Fibroblast of lung (primary cell): Measurements from ENCODE around the gene RNASE2. TPM values are rescaled to one million over a fixed set of nuclear protein-coding genes. Genes with fewer than 3 reads are reported as not detected.
"Not testable (repeated sequence)": the region's sequence is repeated elsewhere in the genome, so short reads cannot be mapped to it uniquely, and the experiment has no call there.

Experiments
- DNase-seq, 2 donors: peaks; one replicate each; pipeline versions ENCODE4 v3.0.0 to v3.0.0-alpha.2; 2010; ENCODE audit warnings: low read depth in 2 of 2
- H2AFZ ChIP-seq: 2 replicates; pipeline ENCODE4 v1.5.1; 2012; ENCODE audit warnings: low read length, control low read depth, inconsistent platforms
- H3K27ac ChIP-seq: 2 replicates; pipeline ENCODE4 v1.5.1; 2011; ENCODE audit warnings: low read length, control low read depth; ENCODE audit not compliant: insufficient read depth
- H3K27me3 ChIP-seq: 2 replicates; pipeline ENCODE4 v1.5.1; 2011; ENCODE audit warnings: mild to moderate bottlenecking, low read length; ENCODE audit not compliant: control insufficient read depth, insufficient read depth
- H3K36me3 ChIP-seq: 2 replicates; pipeline ENCODE4 v1.5.1; 2011; ENCODE audit warnings: low read length; ENCODE audit not compliant: control insufficient read depth, insufficient read depth
- H3K4me1 ChIP-seq: 2 replicates; pipeline ENCODE4 v1.5.1; 2011; ENCODE audit warnings: low read length; ENCODE audit not compliant: control insufficient read depth, insufficient read depth; ENCODE audit errors: extremely low read depth
- H3K4me2 ChIP-seq: 2 replicates; pipeline ENCODE4 v1.5.1; 2011; ENCODE audit warnings: low read length, control low read depth; ENCODE audit not compliant: insufficient read depth; ENCODE audit errors: extremely low read depth
- H3K4me3 ChIP-seq, 4 experiments: fragments of 200-600 bp in 1 of 4; sonication (generic) in 1 of 4; replicated peaks in 1 of 4; 2 replicates each; pipeline ENCODE4 v1.5.1; 2011 to 2016; ENCODE audit warnings: low read length in 4 of 4, low read depth in 3 of 4, mild to moderate bottlenecking in 3 of 4, control low read depth in 2 of 4, inconsistent platforms in 1 of 4, mixed read lengths in 1 of 4; ENCODE audit not compliant: insufficient read depth in 1 of 4; ENCODE audit errors: control extremely low read depth in 1 of 4
- H3K79me2 ChIP-seq: 2 replicates; pipeline ENCODE4 v1.5.1; 2012; ENCODE audit warnings: mild to moderate bottlenecking, low read length, inconsistent platforms; ENCODE audit not compliant: control insufficient read depth, insufficient read depth
- H3K9ac ChIP-seq: 2 replicates; pipeline ENCODE4 v1.5.1; 2011; ENCODE audit warnings: mild to moderate bottlenecking, low read length, control low read depth; ENCODE audit not compliant: insufficient read depth
- H3K9me3 ChIP-seq: 2 replicates; pipeline ENCODE4 v1.5.1; 2012; ENCODE audit warnings: low read depth, low read length; ENCODE audit not compliant: control insufficient read depth, insufficient read depth
- H4K20me1 ChIP-seq: 2 replicates; pipeline ENCODE4 v1.5.1; 2011; ENCODE audit warnings: low read length; ENCODE audit not compliant: control insufficient read depth, insufficient read depth; ENCODE audit errors: extremely low read depth
- CTCF ChIP-seq, 2 donors: IDR thresholded peaks in 1 of 2; conservative IDR thresholded peaks in 1 of 2; 1 replicate in 1 of 2; 2 replicates in 1 of 2; pipeline ENCODE4 v1.5.1; 2011 to 2012; ENCODE audit warnings: low read length in 2 of 2, control low read depth in 1 of 2, inconsistent platforms in 1 of 2, low read depth in 1 of 2, mild to moderate bottlenecking in 1 of 2
- EZH2 ChIP-seq: IDR thresholded peaks from 2 replicates; pipeline ENCODE4 v1.5.1; 2012; ENCODE audit warnings: low read length, control low read depth, mild to moderate bottlenecking; ENCODE audit errors: missing control alignments
- polyA plus RNA-seq, 2 donors: library from polyadenylated mRNA; depleted of rRNA in 1 of 2; stranded (reverse) in 1 of 2; unstranded in 1 of 2; fragments of >200 nt; gene quantifications; 2 replicates each; pipeline ENCODE4 v1.2.1, GENCODE V29; 2011 to 2012; ENCODE audit warnings: missing spikeins in 1 of 2
- total RNA-seq: library from RNA; depleted of rRNA; stranded (reverse); fragments of >200 nt; gene quantifications from 2 replicates; pipeline ENCODE4 v1.2.1, GENCODE V29; 2014

The RNASE2 gene
- total and polyA plus RNA-seq, 2 donors (not counting 1 experiment from before 2014, with no cell fraction given): not detected

- Histone ChIP-seq H2AFZ (no peak overlapping the region), H3K9me3 (no peaks in the 10 kb centered on the region), H3K36me3 (no peaks in the 10 kb centered on the region), H3K4me1 (no peaks in the 10 kb centered on the region), H4K20me1 (no peaks in the 10 kb centered on the region), H3K4me2 (no peak overlapping the region), H3K27ac (no peak overlapping the region), H3K4me3 (no peak overlapping the region), H3K79me2 (no peaks in the 10 kb centered on the region), H3K9ac (no peak overlapping the region), H3K27me3 (no peaks in the 10 kb centered on the region)
- no peak for DNase-seq
- TF ChIP-seq CTCF (conservative IDR thresholded peaks at IDR 0.05 in 1 of 2, IDR thresholded peaks at IDR 0.05 in 1 of 2; ENCODE audit: low read depth in 1 of 2, low read length in 2 of 2) (no peak), EZH2 (no peak)
These were observed 25.6 kb downstream of the RNASE2 start for GRCh38 chr14:20980906-20981305.

- DNase-seq: no peak
These were observed 27.5 kb downstream of the RNASE2 start for GRCh38 chr14:20982646-20983369.

GRCh38 chr14:20985650-20986049, 30.4 kb downstream of the RNASE2 start:
- not testable (repeated sequence) for H3K4me2 ChIP-seq, DNase-seq, H3K4me1 ChIP-seq, H3K27ac ChIP-seq, H3K79me2 ChIP-seq, H3K9ac ChIP-seq, H3K4me3 ChIP-seq, H3K36me3 ChIP-seq, H2AFZ ChIP-seq, H3K27me3 ChIP-seq, H3K9me3 ChIP-seq, H4K20me1 ChIP-seq

More at GRCh38 chr14:20982646-20983369, 27.5 kb downstream of the RNASE2 start:
- H3K27ac ChIP-seq: no peak overlapping the region
- TF ChIP-seq EZH2: no peak
- TF ChIP-seq CTCF (conservative IDR thresholded peaks at IDR 0.05 in 1 of 2, IDR thresholded peaks at IDR 0.05 in 1 of 2; ENCODE audit: low read depth in 1 of 2, low read length in 2 of 2): no peak
- H3K9me3 ChIP-seq: no peaks in the 10 kb centered on the region
- H4K20me1 ChIP-seq: no peaks in the 10 kb centered on the region
- H2AFZ ChIP-seq: no peak overlapping the region
- H3K79me2 ChIP-seq: no peaks in the 10 kb centered on the region
- H3K4me3 ChIP-seq: no peak overlapping the region
- peaks cover 3% of the 10 kb centered on the region for H3K4me1 ChIP-seq
- no peak overlapping the region for H3K9ac ChIP-seq
- H3K36me3 ChIP-seq: no peaks in the 10 kb centered on the region
- H3K27me3 ChIP-seq: no peaks in the 10 kb centered on the region
- H3K4me2 ChIP-seq: no peak overlapping the region
